HCT116 (cell line): ENCODE measurements around the gene TBC1D14.

Experiments
- CBX3 ChIP-seq: IDR thresholded peaks from 2 replicates; pipeline ENCODE4 v1.6.1; 2012; ENCODE audit warnings: low read depth
- CTCF ChIP-seq, 3 experiments: fragments of 200-600 bp in 1 of 3; sonication (generic) in 1 of 3; IDR thresholded peaks in 2 of 3; conservative IDR thresholded peaks in 1 of 3; 2 replicates each; pipeline ENCODE4 v1.5.1; 2012 to 2017; ENCODE audit warnings: low read depth in 2 of 3, low read length in 2 of 3, antibody characterized with exemption in 1 of 3, borderline replicate concordance in 1 of 3, control low read depth in 1 of 3, mild to moderate bottlenecking in 1 of 3, mixed read lengths in 1 of 3, mixed run types in 1 of 3, moderate library complexity in 1 of 3; ENCODE audit not compliant: insufficient read depth in 1 of 3
- ELF1 ChIP-seq: IDR thresholded peaks from 2 replicates; pipeline ENCODE4 v1.6.1; 2012; ENCODE audit warnings: low read depth, borderline replicate concordance
- EZH2 ChIP-seq: fragments of 200-600 bp; sonication (generic); IDR thresholded peaks from 2 replicates; pipeline ENCODE4 v1.6.1; 2017; ENCODE audit warnings: antibody characterized with exemption, mixed run types
- JUND ChIP-seq: IDR thresholded peaks from 2 replicates; pipeline ENCODE4 v1.6.1; 2012
- MAX ChIP-seq: IDR thresholded peaks from 2 replicates; pipeline ENCODE4 v1.6.1; 2012
- POLR2A ChIP-seq: IDR thresholded peaks from 2 replicates; pipeline ENCODE4 v1.7.0; 2011; ENCODE audit warnings: borderline replicate concordance; ENCODE audit not compliant: insufficient read depth, insufficient read length; ENCODE audit errors: extremely low read depth
- POLR2AphosphoS5 ChIP-seq: IDR thresholded peaks from 2 replicates; pipeline ENCODE4 v1.6.1; 2011; ENCODE audit warnings: mild to moderate bottlenecking, low read depth, low read length, moderate library complexity
- RAD21 ChIP-seq: IDR thresholded peaks from 2 replicates; pipeline ENCODE4 v1.6.1; 2012; ENCODE audit warnings: low read depth, mild to moderate bottlenecking
- REST ChIP-seq: IDR thresholded peaks from 2 replicates; pipeline ENCODE4 v1.6.1; 2012; ENCODE audit warnings: low read depth
- SRF ChIP-seq: IDR thresholded peaks from 2 replicates; pipeline ENCODE4 v1.6.1; 2012; ENCODE audit warnings: low read depth
- ZFX ChIP-seq: fragments of 450-650 bp; IDR thresholded peaks from 2 replicates; pipeline ENCODE4 v1.6.1; 2017
- TF ChIP-seq, protein P1 (sequence below): IDR thresholded peaks from 2 replicates; pipeline ENCODE4 v1.6.1; 2012

GRCh38 chr4:6989331-6989923 is 79.8 kb downstream of the TBC1D14 start:
- TF ChIP-seq CTCF (IDR thresholded peaks at IDR 0.05 in 2 of 3, conservative IDR thresholded peaks at IDR 0.05 in 1 of 3; ENCODE audit: borderline replicate concordance in 1 of 3, insufficient read depth in 1 of 3, low read depth in 2 of 3, low read length in 2 of 3): no peak
- no peak for TF ChIP-seq POLR2A
- no peak for TF ChIP-seq RAD21
- TF ChIP-seq CBX3: no peak
- no peak for TF ChIP-seq ELF1
- TF ChIP-seq, protein P1, sequence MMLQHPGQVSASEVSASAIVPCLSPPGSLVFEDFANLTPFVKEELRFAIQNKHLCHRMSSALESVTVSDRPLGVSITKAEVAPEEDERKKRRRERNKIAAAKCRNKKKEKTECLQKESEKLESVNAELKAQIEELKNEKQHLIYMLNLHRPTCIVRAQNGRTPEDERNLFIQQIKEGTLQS: no peak
- TF ChIP-seq SRF: no peak
- TF ChIP-seq JUND: no peak
- no peak for TF ChIP-seq ZFX
- no peak for TF ChIP-seq POLR2AphosphoS5
- TF ChIP-seq EZH2: no peak
- TF ChIP-seq MAX: no peak
- no peak for TF ChIP-seq REST
